Measurements from ENCODE around the gene ROBO1. TPM values are rescaled to one million over a fixed set of nuclear protein-coding genes. Genes with fewer than 3 reads are reported as not detected.

Gene ROBO1
- total and polyA plus RNA-seq, 2 experiments from 2014 or later = 29.3 to 171 TPM

GRCh38 chr3:78814893-78815562 lies 952.8 kb downstream of the ROBO1 start:
- H3K4me3 ChIP-seq = no peak overlapping the region
- no peak for TF ChIP-seq CTCF (IDR thresholded peaks at IDR 0.05; ENCODE audit: low read depth, low read length)

GRCh38 chr3:78812166-78812565 lies 955.6 kb downstream of the ROBO1 start:
- H3K27ac ChIP-seq = no peak overlapping the region
- H3K9me3 ChIP-seq (ENCODE audit: low read depth) = no peaks in the 10 kb centered on the region
- no peaks in the 10 kb centered on the region for H3K36me3 ChIP-seq
- TF ChIP-seq CTCF (IDR thresholded peaks at IDR 0.05; ENCODE audit: low read depth, low read length) = no peak
- DNase-seq (ENCODE audit: low read depth in 1 of 2, low spot score in 1 of 2) = no peak
- peaks cover 8% of the 10 kb centered on the region for H3K4me1 ChIP-seq (ENCODE audit: low read depth)
- H3K27me3 ChIP-seq = no peaks in the 10 kb centered on the region
- H3K4me3 ChIP-seq = no peak overlapping the region

More at GRCh38 chr3:78814893-78815562, 952.8 kb downstream of the ROBO1 start:
- H3K4me1 ChIP-seq (ENCODE audit: low read depth) = peaks cover 8% of the 10 kb centered on the region
- H3K27me3 ChIP-seq = no peaks in the 10 kb centered on the region
- H3K9me3 ChIP-seq (ENCODE audit: low read depth) = no peaks in the 10 kb centered on the region
- H3K36me3 ChIP-seq = no peaks in the 10 kb centered on the region
- H3K27ac ChIP-seq = no peak overlapping the region
- no peak for DNase-seq (ENCODE audit: low read depth in 1 of 2, low spot score in 1 of 2)

GRCh38 chr3:78809966-78810365 lies 957.8 kb downstream of the ROBO1 start:
- no peak for DNase-seq (ENCODE audit: low read depth in 1 of 2, low spot score in 1 of 2)
- no peaks in the 10 kb centered on the region for H3K27me3 ChIP-seq
- H3K4me3 ChIP-seq = no peak overlapping the region
- H3K36me3 ChIP-seq = no peaks in the 10 kb centered on the region
- TF ChIP-seq CTCF (IDR thresholded peaks at IDR 0.05; ENCODE audit: low read depth, low read length) = no peak
- H3K27ac ChIP-seq = no peak overlapping the region
- no peaks in the 10 kb centered on the region for H3K9me3 ChIP-seq (ENCODE audit: low read depth)
- peaks cover 3% of the 10 kb centered on the region for H3K4me1 ChIP-seq (ENCODE audit: low read depth)

DNA sequence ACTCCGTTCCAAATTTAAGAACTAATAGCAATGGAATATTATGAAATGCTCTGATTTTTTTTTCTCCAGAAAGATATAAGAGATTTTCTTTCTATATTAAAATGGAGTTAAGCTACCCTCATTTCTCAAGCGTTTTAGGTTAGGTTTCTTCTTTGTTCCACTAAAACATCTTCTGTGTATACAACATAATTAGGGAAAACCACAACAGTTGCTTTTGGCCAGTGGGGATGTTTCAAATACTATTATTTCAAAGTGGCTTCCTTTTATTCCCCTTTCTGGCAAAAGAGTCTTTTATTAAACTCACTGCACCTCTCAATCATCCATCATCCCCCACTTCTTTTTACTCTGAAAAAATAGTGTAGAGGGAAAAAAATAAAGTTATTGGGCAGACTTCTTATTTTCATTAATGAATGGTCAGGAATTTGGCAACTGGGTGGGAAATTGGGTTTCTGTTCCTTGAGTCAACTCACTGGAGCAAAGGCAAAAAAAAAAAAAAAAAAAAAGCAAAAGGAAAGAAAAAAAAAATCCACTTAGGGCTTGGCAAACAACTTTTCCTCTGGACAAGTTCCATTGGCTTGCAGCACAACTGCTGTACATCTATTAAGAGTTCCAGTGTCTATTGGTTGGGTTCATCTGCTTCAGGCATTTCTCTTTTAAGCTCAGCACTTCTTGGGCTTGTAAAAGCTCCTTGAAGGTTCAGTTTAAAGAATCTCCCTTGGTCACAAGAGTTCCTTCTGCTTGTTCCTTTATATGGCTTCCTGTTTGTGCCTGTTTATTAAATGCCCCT lies 963.4 kb downstream of the ROBO1 start:
- no peak overlapping the region for H3K4me3 ChIP-seq
- no peaks in the 10 kb centered on the region for H3K27me3 ChIP-seq
- no peak for TF ChIP-seq CTCF (IDR thresholded peaks at IDR 0.05; ENCODE audit: low read depth, low read length)
- H3K27ac ChIP-seq = no peak overlapping the region
- no peaks in the 10 kb centered on the region for H3K36me3 ChIP-seq
- no peaks in the 10 kb centered on the region for H3K4me1 ChIP-seq (ENCODE audit: low read depth)
- DNase-seq (ENCODE audit: low read depth in 1 of 2, low spot score in 1 of 2) = peak in 1 of 2 donors; percentile 92
- H3K9me3 ChIP-seq (ENCODE audit: low read depth) = no peaks in the 10 kb centered on the region

GRCh38 chr3:78802562-78802930 lies 965.3 kb downstream of the ROBO1 start:
- Histone ChIP-seq H3K4me3 (no peak overlapping the region), H3K4me1 (ENCODE audit: low read depth) (no peaks in the 10 kb centered on the region), H3K9me3 (ENCODE audit: low read depth) (no peaks in the 10 kb centered on the region), H3K27me3 (no peaks in the 10 kb centered on the region), H3K36me3 (no peaks in the 10 kb centered on the region), H3K27ac (no peak overlapping the region)
- no peak for TF ChIP-seq CTCF (IDR thresholded peaks at IDR 0.05; ENCODE audit: low read depth, low read length)
- no peak for DNase-seq (ENCODE audit: low read depth in 1 of 2, low spot score in 1 of 2)

All from cardiac muscle cell (in vitro differentiated cells and primary cell).